ENCODE measurements around the gene ADD3.

Gene ADD3

DNA sequence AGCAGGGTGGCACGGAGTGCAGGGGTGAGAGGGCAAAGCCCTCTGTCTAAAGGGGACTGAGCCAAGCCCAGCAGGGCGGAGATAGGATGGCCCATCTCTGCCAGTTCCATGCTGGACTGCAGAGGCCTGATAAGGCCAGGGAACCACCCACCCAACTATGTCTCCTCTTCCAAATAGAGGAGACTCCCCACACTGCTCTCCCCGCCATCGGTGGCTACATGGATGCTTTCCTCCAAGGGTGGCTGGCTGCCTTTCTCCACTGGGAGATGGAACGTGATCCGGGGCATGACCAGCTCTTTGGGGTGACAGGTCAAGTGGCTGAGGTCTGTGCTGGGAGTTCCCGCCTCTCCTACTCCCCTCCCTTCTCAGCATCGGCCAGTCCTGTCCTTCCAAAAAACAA, 141.5 kb downstream of the ADD3 start:
- Histone ChIP-seq H3K9me2 (ENCODE audit: low read depth, low read length) (no peaks in the 10 kb centered on the region), H3K79me2 (ENCODE audit: insufficient read depth, low read length) (no peaks in the 10 kb centered on the region), H3K27ac (ENCODE audit: low read depth, low read length, poor library complexity, severe bottlenecking) (no peak overlapping the region), H4K20me1 (ENCODE audit: insufficient read depth, low read length) (no peaks in the 10 kb centered on the region), H3K4me1 (ENCODE audit: insufficient read depth, low read length, severe bottlenecking) (peaks cover 18% of the 10 kb centered on the region), H3K36me3 (ENCODE audit: insufficient read depth, low read length) (no peaks in the 10 kb centered on the region), H3K9ac (ENCODE audit: low read length) (no peak overlapping the region), H3K4me2 (ENCODE audit: low read length) (no peak overlapping the region), H3K9me3 (ENCODE audit: low read length) (no peaks in the 10 kb centered on the region), H3F3A (ENCODE audit: insufficient read depth, low read length) (no peaks in the 10 kb centered on the region), H2AFZ (ENCODE audit: low read length) (no peak overlapping the region), H3K4me3 (ENCODE audit: low read depth, low read length, poor library complexity, severe bottlenecking) (no peak overlapping the region), H3K27me3 (ENCODE audit: insufficient read depth, low read length) (no peaks in the 10 kb centered on the region)
- TF ChIP-seq, protein P1, sequence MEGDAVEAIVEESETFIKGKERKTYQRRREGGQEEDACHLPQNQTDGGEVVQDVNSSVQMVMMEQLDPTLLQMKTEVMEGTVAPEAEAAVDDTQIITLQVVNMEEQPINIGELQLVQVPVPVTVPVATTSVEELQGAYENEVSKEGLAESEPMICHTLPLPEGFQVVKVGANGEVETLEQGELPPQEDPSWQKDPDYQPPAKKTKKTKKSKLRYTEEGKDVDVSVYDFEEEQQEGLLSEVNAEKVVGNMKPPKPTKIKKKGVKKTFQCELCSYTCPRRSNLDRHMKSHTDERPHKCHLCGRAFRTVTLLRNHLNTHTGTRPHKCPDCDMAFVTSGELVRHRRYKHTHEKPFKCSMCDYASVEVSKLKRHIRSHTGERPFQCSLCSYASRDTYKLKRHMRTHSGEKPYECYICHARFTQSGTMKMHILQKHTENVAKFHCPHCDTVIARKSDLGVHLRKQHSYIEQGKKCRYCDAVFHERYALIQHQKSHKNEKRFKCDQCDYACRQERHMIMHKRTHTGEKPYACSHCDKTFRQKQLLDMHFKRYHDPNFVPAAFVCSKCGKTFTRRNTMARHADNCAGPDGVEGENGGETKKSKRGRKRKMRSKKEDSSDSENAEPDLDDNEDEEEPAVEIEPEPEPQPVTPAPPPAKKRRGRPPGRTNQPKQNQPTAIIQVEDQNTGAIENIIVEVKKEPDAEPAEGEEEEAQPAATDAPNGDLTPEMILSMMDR (IDR thresholded peaks at IDR 0.05; ENCODE audit: low read length) = no peak
- TF ChIP-seq EZH2 (IDR thresholded peaks at IDR 0.05; ENCODE audit: borderline replicate concordance, low read length) = no peak

DNA sequence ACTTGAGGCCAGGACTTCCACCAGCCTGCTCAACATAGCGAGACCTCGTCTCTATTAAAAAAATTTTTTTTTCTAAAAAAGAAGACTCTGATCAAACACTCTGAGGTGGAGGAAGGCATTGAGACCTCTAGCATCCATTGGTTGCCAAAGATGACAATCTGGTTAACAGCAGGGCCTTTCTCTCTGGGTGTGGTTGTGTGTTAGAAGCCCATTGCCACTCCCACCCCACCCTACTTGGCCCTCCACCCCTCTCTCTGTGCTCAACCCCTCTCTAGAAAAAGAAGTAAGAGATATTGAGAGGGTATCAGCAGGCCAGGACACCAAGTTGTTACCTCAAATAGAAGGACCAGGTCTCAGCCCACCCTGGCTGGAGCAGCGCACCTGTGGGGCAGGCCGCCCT, 142.3 kb downstream of the ADD3 start:
- Histone ChIP-seq H3K9ac (ENCODE audit: low read length) (no peak overlapping the region), H3K79me2 (ENCODE audit: insufficient read depth, low read length) (no peaks in the 10 kb centered on the region), H2AFZ (ENCODE audit: low read length) (no peak overlapping the region), H3K36me3 (ENCODE audit: insufficient read depth, low read length) (no peaks in the 10 kb centered on the region), H3K9me2 (ENCODE audit: low read depth, low read length) (no peaks in the 10 kb centered on the region), H3K27me3 (ENCODE audit: insufficient read depth, low read length) (no peaks in the 10 kb centered on the region), H3K27ac (ENCODE audit: low read depth, low read length, poor library complexity, severe bottlenecking) (no peak overlapping the region), H3F3A (ENCODE audit: insufficient read depth, low read length) (no peaks in the 10 kb centered on the region), H4K20me1 (ENCODE audit: insufficient read depth, low read length) (no peaks in the 10 kb centered on the region), H3K4me2 (ENCODE audit: low read length) (no peak overlapping the region), H3K4me1 (ENCODE audit: insufficient read depth, low read length, severe bottlenecking) (peaks cover 18% of the 10 kb centered on the region), H3K9me3 (ENCODE audit: low read length) (no peaks in the 10 kb centered on the region), H3K4me3 (ENCODE audit: low read depth, low read length, poor library complexity, severe bottlenecking) (no peak overlapping the region)
- TF ChIP-seq, protein P1 (IDR thresholded peaks at IDR 0.05; ENCODE audit: low read length) = no peak
- no peak for TF ChIP-seq EZH2 (IDR thresholded peaks at IDR 0.05; ENCODE audit: borderline replicate concordance, low read length)

DNA sequence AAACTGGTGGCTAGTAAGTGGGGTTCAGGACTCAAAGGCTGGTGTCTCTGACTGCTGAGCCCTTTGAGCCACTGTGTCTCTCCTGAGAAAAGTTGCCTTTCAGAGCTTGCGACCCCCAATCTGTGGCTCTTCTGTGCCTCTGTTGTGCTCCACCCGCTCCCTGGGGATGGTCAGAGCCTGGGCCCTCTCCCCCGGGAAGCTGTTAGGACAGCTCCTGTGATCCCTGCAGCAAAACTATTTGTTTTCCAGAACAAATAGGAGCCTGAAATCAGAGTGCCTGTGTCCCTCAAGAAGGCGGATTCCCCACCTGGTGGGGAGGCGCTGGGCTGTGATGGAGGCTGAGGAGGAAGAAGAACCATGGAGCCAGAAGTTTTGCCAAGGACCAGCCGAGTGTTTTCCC, 143.2 kb downstream of the ADD3 start:
- H3K36me3 ChIP-seq (ENCODE audit: insufficient read depth, low read length) = no peaks in the 10 kb centered on the region
- TF ChIP-seq, protein P1 (IDR thresholded peaks at IDR 0.05; ENCODE audit: low read length) = no peak
- TF ChIP-seq EZH2 (IDR thresholded peaks at IDR 0.05; ENCODE audit: borderline replicate concordance, low read length) = no peak
- H3K9ac ChIP-seq (ENCODE audit: low read length) = no peak overlapping the region
- H3K27ac ChIP-seq (ENCODE audit: low read depth, low read length, poor library complexity, severe bottlenecking) = no peak overlapping the region
- H3K9me2 ChIP-seq (ENCODE audit: low read depth, low read length) = no peaks in the 10 kb centered on the region
- no peak overlapping the region for H3K4me3 ChIP-seq (ENCODE audit: low read depth, low read length, poor library complexity, severe bottlenecking)
- H3K27me3 ChIP-seq (ENCODE audit: insufficient read depth, low read length) = no peaks in the 10 kb centered on the region
- H3F3A ChIP-seq (ENCODE audit: insufficient read depth, low read length) = no peaks in the 10 kb centered on the region
- H3K9me3 ChIP-seq (ENCODE audit: low read length) = no peaks in the 10 kb centered on the region
- no peaks in the 10 kb centered on the region for H4K20me1 ChIP-seq (ENCODE audit: insufficient read depth, low read length)
- no peak overlapping the region for H2AFZ ChIP-seq (ENCODE audit: low read length)
- peaks cover 15% of the 10 kb centered on the region for H3K4me1 ChIP-seq (ENCODE audit: insufficient read depth, low read length, severe bottlenecking)
- H3K79me2 ChIP-seq (ENCODE audit: insufficient read depth, low read length) = no peaks in the 10 kb centered on the region
- H3K4me2 ChIP-seq (ENCODE audit: low read length) = no peak overlapping the region
